D721Med (cell line): ENCODE results near the gene ATP6V1D.
A peak's percentile ranks its signal among the peaks of the same experiment; 100 is the strongest.
"Not testable (repeated sequence)": the region's sequence is repeated elsewhere in the genome, so short reads cannot be mapped to it uniquely, and the experiment has no call there.

ENCODE experiments used
- DNase-seq: peaks from one replicate; pipeline ENCODE4 v3.0.0; 2011; ENCODE audit warnings: low spot score; ENCODE audit not compliant: insufficient read length
- FAIRE-seq: peaks from 2 replicates; lab custom pipeline; 2011; peaks lifted over from hg19 to GRCh38; lab: Jason Lieb, UNC
- TF ChIP-seq, protein P1 (sequence below): IDR thresholded peaks from 2 replicates; pipeline ENCODE4 v1.5.1; 2012; ENCODE audit warnings: mild to moderate bottlenecking, control low read depth; ENCODE audit not compliant: insufficient read depth; ENCODE audit errors: missing control alignments

Gene ATP6V1D

DNA sequence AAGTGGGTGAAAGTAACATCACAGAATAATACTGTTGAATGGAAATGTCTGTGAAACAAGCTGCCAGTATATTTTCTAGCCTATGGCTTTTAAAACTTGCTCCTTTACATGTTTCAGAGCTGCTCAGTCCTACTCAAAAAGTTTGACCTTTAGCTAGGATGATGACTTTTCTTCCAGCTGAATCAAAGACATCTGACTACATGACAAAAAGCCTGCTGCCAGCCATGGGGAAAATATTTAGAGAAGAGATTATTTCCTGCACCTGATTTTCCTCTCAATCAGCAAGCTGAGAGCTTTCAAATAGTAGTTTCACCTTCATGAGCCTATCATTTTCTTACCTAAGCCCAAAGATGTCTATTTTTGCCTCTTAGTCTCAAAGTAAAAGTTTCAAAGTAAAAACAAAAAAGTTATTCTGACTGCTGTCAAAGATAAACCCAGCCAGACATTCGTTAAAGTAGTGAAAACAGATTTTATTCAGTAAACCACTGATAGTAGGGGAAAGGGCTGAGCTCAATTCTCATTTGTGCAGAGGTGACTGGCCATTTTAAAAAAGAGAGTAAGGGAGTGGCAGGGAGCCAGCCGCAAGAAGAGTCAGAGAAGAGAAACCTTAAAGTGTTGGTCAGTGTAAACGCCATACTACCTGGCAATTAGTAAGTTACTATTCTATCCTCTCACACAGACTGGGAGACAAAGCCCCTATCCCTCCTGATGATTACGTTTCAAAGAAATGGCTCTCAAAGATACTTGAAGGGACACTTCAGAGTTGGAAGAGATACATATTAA, 2.2 kb downstream of the ATP6V1D start:
- FAIRE-seq = no peak

DNA sequence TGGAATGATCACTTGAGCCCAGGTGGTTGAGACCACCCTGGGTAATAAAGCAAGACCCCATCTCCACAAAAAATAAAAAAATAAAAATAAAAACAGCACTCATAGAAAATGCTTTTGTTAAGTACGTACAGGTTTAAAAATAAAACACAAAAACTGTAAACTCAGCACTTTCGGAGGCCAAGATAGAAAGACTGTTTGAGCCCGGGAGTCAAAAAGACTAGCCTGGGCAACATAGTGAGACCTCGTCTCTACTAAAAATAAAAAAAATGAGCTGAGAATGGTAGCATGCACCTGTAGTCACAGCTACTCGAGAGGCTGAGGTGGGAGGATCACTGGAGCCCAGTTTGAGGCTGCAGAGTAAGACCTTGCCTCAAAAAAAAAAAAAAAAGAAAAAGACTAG, 7.5 kb downstream of the ATP6V1D start:
- no peak for FAIRE-seq
- TF ChIP-seq, protein P1, sequence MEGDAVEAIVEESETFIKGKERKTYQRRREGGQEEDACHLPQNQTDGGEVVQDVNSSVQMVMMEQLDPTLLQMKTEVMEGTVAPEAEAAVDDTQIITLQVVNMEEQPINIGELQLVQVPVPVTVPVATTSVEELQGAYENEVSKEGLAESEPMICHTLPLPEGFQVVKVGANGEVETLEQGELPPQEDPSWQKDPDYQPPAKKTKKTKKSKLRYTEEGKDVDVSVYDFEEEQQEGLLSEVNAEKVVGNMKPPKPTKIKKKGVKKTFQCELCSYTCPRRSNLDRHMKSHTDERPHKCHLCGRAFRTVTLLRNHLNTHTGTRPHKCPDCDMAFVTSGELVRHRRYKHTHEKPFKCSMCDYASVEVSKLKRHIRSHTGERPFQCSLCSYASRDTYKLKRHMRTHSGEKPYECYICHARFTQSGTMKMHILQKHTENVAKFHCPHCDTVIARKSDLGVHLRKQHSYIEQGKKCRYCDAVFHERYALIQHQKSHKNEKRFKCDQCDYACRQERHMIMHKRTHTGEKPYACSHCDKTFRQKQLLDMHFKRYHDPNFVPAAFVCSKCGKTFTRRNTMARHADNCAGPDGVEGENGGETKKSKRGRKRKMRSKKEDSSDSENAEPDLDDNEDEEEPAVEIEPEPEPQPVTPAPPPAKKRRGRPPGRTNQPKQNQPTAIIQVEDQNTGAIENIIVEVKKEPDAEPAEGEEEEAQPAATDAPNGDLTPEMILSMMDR = no peak

More for the DNA sequence above, 2.2 kb downstream of the ATP6V1D start:
- DNase-seq = no peak
- TF ChIP-seq, protein P1 = no peak

DNA sequence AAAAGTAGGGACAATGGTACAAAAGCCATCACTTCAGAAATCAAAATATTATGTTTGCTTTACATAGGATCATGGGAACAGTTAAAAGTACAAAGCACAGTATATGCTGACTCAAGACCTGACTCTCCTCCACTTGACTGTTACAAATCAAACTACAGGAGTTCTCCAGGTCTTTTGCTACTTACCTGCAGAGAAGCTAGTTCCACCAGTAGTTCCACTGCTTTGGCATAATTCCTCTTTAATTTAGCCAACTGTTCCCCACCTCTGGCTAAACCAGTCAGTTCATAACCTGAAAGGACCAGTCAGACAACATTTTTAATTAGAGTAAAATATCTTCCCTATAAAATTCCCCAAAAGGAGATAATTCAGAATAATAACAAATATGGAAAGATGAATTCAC, 14.0 kb downstream of the ATP6V1D start:
- DNase-seq (no peak), FAIRE-seq (no peak)
- TF ChIP-seq, protein P1 = no peak

More for the DNA sequence above, 7.5 kb downstream of the ATP6V1D start:
- no peak for DNase-seq

DNA sequence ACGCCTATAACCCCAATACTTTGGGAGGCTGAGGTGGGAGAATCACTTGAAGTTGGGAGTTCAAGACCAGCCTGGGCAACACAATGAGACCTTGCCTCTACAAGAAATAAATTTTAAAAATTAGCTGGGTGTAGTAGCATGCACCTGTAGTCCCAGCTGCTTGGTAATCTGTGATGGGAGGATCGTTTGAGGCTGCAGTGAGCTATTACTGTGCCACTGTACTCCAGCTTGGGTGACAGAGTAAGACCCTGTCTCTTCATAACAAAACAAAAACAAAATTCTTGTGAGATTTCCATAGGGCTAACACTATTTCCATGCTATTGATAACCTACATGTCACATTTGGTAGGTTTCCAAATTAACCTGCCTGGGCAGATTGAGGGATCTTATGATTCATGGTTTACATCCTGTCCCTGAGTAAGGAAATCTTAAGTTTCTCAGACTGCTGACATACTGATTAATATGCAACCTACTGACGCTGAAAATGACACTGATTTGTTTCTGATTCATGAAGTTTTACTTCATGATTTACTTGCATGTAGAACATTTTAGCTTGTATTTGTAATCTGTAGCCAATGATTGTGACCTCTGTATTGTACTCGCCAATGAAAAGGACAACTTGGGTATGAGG, 15.9 kb downstream of the ATP6V1D start:
- no peak for DNase-seq
- no peak for FAIRE-seq
- TF ChIP-seq, protein P1 = no peak

DNA sequence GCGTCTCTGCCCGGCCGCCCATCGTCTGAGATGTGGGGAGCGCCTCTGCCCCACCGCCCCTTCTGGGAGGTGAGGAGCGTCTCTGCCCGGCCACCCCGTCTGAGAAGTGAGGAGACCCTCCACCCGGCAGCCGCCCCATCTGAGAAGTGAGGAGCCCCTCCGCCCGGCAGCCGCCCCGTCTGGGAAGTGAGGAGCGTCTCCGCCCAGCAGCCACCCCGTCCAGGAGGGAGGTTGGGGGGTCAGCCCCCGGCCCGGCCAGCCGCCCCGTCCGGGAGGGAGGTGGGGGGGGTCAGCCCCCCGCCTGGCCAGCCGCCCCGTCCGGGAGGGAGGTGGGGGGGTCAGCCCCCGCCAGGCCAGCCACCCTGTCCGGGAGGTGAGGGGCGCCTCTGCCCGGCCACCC, 18.4 kb downstream of the ATP6V1D start:
- not testable (repeated sequence) for DNase-seq, FAIRE-seq

DNA sequence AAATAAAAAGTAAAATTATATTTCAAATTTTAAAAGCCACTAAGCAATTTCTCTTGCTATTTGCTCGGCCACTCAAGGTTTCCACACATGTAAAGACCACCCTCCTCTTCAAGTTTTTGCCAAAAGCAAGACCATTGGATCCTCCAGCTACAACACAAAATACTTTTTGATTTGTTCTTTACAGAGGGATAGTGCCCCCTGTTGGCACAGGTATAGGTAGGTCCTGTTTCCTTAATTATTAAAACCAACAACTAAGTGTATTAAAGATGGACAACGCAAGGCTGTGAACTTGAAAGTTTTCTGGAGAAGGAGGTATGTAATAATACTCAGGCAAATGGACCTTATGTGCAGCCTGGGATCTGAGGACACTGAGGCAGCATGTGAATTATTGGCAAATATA, 23.8 kb downstream of the ATP6V1D start:
- TF ChIP-seq, protein P1 = peak; percentile 42
- FAIRE-seq = no peak
- no peak for DNase-seq

DNA sequence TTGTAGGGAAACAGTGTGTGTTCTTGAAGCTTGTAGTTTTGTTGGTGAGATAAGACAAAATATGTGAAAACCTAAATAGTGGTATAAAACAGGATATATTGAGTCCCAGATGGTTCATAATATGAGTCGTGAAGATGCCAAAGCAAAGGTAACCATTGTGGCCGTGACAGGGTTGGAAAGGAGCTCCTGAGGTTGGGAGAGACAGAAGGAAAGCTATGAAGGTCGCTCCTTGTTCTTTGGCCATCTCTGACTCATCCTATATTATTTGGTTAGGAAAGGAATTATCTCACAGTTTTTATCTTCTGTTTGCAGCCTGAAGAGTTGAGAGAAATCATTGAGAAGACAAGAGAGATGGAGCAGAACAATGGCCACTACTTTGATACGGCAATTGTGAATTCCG, 27.1 kb downstream of the ATP6V1D start:
- FAIRE-seq (no peak), DNase-seq (no peak)

More for the DNA sequence above, 27.1 kb downstream of the ATP6V1D start:
- TF ChIP-seq, protein P1 = no peak
